CD4-positive, alpha-beta T cell treated with Interleukin-4 for 4 hours (primary cell): ENCODE results near the gene WDR86.

ENCODE experiments used
- DNase-seq: peaks from one replicate; pipeline ENCODE4 v3.0.0-alpha.2; 2020

WDR86 gene

DNA sequence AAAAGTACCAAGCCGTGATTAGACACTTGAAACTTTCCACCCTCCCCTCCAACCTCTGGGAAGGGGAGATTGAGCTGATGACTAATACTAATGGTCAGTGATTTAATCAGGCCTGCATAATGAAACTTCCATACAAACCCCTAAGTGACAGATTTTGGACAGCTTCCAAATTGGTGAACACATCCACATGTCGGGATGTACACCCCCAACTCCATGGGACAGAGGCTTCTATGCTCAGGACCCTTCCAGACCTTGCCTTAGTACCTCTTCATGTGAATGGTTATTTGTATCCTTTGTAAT is 63.4 kb downstream of the WDR86 start:
- DNase-seq: no peak

DNA sequence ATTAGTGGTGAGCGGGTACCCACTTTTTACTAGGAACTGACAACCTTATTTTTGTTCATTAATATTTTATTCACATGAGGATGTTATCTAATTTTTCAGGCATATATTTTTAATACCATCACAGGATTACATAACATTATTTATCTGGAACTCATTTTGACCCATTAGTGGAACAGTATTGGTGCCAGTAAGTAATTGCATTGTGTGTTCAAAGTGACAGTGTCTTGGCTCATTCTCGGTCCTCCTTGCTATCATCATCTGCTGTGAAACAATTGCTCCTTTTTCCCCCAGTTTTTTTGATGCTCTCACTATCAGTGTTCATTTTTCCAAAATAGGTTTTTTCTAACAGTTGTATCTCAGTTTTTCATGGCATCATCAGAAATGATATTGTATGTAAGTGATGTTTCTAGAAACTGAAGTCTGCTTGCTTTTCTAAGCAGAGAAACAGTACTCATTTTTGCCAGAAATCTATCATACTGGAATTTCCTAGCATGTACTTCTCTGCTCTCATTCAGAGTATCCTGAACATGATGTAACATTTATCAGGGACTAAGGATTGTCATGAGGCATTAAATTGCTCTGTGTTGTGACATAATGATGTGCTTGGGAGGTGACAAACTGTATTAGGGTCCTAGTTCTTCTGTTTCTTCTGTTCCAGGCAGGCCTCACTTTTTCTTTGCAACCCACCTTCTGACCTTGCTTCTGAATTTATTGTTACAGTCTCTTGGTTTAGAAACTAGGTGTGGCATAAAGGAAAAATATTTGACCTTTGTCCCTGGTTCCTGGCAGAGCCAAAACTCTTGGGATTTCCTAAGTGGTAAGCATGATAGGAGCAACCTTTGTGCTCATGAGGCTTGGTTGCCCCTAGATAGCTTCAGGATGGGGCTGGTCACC is 64.0 kb downstream of the WDR86 start:
- DNase-seq: no peak

DNA sequence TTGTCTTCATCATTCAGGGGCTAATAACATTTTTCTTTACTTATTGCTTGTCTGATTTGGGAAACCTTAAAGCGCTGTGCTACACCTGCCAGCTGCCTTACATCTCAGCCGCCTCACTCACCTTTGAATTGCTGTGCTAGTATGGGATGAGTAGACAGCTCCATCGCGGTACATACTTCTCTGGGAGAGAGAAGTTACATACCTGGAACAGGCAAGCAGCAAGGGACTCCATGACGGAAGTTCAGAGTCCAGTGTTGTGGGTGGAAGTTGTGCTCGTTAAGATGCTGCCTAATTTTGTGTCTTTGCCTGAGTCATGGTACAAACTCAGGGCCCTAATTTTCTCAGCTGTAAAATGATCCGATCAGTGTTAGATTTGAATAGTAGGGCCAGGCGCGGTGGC is 66.3 kb downstream of the WDR86 start:
- no peak for DNase-seq

DNA sequence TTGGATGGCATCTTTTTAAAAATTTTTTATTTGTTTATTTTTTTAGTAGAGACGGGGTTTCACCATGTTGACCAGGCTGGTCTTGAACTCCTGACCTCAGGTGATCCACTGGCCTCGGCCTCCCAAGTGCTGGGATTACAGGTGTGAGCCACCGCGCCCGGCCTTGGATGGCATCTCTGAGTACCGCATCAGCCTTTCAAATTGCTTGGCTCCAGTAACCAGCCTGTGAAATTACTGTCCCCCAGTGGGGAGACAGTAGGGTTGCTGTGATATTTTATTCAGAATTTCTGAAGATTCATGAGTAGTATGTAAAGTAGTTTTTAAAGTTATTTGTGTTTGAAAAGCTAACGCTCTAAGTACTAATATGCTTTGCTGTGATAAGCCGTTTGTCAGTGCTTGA is 67.0 kb downstream of the WDR86 start:
- no peak for DNase-seq

DNA sequence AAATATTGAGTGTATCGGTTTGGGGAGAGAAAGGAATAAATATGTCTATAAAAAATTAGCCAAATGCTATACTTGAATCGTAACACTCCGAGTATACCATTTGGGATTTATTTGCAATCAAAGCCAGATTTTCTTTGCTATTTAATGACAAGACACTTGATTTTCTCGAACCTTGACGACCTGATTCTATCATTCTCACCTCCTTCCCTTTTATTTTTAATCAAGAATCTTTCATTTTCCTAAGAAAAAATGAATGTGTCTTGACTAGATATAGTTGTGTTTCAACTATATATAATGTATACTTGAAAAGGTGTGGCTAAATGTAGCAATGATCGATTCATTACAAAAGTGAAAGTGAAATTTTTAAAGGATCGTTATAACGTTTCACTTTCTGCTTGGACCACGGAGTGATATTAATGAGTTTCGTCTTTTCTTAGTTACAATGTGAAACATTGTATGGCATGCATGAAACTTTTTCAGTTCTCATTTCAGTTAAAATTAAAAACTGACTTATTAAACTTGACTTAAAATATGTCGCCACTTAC is 67.7 kb downstream of the WDR86 start:
- peak; percentile 56 for DNase-seq

DNA sequence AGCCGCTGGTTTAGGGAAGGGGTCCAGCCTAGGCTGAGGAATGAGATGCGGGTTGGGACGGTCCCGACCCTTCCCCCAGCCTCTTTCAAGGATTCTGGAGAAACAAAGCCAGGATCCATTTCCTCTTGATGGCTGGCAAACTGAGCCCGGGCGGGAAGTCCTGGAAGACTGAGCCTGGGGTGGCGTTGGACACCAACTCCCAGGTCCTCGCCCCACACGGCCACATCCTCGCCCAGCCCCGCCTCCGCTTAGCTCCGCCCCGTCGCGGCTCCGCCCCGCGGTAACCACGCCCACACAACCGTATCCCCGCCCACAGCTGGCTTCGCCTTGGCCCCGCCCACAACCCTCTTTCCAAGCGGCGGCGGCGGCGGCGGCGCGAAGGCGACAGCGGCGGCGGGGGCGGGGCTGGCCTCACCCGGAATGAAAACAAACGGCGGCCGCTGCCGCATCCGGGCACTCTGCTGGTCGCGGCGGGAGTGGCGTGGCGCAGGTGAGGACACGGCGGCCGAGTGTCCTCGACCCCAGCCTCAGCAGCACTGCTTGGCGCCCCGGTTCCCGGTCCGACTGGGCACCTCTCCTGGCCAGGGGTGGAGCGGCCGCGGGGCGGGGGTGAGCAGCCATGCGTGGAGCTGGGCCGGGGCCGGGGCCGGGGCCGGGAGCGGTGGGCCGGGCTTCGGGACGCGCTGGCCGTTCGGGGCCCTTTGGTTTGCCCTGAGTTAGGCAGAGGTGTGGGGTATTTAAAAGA is 68.3 kb downstream of the WDR86 start, which contains the start of gene NUB1:
TSS of gene NUB1 (plus strand) at position 456 of the 745 bp plus-strand sequence. CDS start 3,538 bp downstream, outside the sequence.
- DNase-seq: peak; percentile 80

DNA sequence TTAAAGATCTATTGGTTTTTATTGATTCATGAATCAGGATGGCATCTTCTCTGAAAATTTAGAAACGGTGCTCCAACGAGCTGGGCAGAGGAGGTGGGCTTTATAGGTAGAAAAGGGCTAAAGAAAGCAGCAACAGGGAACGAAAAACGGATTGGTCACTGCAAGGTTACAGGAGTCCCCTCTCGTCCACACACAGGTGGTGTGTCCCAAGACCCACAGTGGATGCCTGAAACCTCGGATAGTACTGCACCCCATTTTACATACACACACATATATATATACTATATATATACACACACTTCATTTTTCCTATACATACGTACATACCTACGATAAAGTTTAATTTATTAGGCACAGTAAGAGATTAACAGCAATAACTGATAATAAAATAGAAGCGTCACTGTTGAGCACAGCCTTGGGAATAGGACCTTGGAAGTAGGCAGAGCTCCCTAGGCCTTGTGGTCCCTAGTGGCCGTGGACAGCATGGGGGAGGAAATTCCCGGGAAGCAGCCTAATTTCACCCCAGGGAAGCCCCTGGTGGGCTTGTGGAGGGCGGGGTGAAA is 69.0 kb downstream of the WDR86 start:
- DNase-seq: no peak

DNA sequence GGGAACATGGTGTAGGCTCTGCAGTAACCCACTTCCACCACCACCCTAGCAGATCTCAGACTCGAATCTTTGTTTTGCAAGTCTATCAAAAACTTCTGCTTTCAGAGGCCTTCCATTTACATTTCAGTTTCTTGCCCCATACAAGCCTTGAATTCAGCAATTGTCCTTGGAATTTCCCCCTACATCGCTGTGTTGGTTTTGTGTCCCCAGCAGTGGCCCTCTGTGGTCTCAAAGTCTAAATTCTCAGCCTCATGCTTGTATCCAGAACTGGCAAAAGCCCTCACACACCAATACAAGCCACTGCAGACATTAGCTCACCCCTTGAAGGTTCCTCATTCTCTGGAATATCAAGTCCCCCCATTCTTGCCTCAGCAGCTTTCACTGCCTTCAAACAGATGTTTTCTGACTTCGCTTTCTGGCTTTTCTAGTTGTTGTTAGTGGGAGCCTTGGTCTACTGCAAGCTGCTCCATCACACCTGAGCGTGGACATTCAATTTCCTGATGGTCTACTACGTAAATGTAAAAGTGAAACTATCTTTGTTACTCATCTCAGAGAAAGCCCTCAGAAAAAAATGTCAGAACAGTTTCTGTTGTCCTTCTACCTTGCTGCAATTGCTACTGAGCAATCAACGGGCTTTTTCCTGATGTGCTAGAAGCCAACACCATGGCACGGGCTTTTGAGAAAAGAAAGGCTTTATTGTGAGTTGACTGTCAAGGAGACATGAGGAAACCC is 70.0 kb downstream of the WDR86 start:
- DNase-seq: peak; percentile 25

DNA sequence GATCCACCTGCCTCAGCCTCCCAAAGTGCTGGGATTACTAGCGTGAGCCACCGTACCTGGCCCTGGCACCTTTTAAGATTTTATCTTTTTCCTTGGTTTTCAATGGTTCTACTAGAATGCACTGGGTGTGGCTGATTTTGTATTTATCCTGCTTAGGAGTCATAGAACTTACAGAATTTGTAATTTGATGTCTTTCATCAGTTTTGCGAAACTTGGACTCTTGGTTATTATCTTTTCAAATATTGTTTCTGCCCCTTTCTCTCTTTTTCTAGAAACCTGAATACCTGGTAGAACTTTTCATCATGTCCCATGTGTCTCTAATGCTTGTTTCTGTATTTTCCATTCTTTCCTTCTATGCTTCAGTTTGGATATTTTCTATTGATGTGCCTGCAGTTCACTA is 71.0 kb downstream of the WDR86 start:
- no peak for DNase-seq

DNA sequence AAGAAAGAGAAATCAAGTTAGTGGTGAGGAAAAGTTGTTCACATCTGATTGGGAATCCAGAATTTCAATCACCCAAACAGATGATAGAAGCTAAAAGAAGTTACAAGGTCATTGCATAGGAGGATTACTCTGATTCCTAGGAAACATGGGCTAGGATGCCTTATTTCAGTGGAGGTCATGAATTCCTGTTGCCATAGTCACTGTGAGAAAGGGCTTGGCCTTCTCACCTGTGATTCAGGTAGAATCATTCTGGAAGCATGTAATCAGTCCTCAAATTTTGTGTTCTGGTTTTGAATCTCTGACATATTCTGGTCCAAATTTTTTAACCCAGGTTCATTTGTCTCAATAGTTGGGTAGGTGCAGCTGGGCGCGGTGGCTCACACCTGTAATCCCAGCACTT is 72.5 kb downstream of the WDR86 start:
- no peak for DNase-seq

DNA sequence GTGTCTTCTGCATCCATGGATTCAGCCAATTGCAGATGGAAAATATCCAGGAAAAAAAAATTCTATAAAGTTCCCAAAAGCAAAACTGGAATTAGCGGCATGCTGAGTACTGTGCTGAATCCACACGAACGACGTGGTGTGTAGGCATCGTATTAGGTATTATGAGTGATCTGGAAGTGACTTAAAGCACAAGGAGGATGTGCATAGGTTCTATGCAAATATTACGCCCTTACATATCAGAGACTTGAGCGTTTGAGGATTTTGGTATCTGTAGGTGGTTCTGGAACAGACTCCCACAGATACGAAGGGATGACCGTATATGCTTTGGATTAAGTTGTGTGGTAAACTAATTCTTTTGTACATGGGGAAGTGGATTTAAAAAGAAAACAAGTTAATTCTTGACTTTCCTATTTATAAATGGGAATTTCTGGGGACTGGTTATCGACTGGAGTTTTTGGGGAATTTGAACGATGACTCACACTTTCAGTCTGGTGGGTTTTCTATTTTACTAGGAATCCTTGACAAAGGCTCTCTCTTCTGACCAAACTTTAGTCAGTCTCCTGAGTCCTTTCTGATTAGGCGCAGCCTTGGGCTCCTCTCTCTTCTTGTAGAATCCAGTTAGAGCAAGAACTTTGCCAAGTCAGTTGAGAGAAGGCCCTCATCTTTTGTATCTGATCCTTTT is 73.7 kb downstream of the WDR86 start:
- DNase-seq: no peak

DNA sequence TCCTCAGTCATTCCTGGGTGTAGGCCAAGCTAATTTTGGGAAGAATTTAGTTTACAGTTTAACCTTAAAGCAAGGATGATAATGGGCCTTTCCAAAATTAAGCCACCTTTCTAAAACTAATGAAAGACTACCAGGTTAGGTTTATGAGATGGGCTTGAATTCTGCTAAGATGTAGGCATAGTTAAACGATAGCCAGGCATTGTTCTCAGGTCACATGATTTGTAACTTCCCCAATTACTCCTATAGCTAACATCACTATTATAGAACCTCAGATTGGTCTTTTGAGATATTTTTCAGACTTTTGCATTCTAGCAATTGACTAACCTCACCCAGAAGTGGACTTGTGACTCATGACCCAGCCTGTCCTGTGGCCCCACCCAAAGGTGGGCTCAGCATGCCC is 75.2 kb downstream of the WDR86 start:
- DNase-seq: no peak
